Small intestine (tissue), 7 donors: ENCODE results near the gene KANSL1. TPM values are rescaled to one million over a fixed set of nuclear protein-coding genes. Genes with fewer than 3 reads are reported as not detected.
"Not testable (repeated sequence)": the region's sequence is repeated elsewhere in the genome, so short reads cannot be mapped to it uniquely, and the experiment has no call there.

ENCODE experiments used
- DNase-seq, 2 donors: peaks; one replicate each; pipeline versions ENCODE4 v3.0.0 to v3.0.0-alpha.2; 2013
- FAIRE-seq: peaks from 2 replicates; lab custom pipeline; 2012; peaks lifted over from hg19 to GRCh38; lab: Jason Lieb, UNC
- H3K27ac ChIP-seq, 3 donors: one replicate each; pipeline ENCODE4 v1.5.1; 2013; ENCODE audit warnings: low read length in 2 of 3, mild to moderate bottlenecking in 2 of 3, control low read depth in 1 of 3, inconsistent platforms in 1 of 3, low read depth in 1 of 3, moderate library complexity in 1 of 3
- H3K27me3 ChIP-seq, 3 donors: one replicate each; pipeline ENCODE4 v1.6.1; 2013; ENCODE audit warnings: low read length in 3 of 3, inconsistent platforms in 1 of 3; ENCODE audit not compliant: control insufficient read depth in 3 of 3, insufficient read depth in 3 of 3
- H3K36me3 ChIP-seq, 3 donors: one replicate each; pipeline ENCODE4 v1.6.1; 2013; ENCODE audit warnings: low read length in 3 of 3, inconsistent platforms in 1 of 3, low read depth in 1 of 3, mild to moderate bottlenecking in 1 of 3, moderate library complexity in 1 of 3; ENCODE audit not compliant: control insufficient read depth in 3 of 3, insufficient read depth in 2 of 3
- H3K4me1 ChIP-seq, 3 donors: one replicate each; pipeline ENCODE4 v1.6.1; 2013; ENCODE audit warnings: low read length in 2 of 3, inconsistent platforms in 1 of 3, low read depth in 1 of 3, mild to moderate bottlenecking in 1 of 3, moderate library complexity in 1 of 3; ENCODE audit not compliant: control insufficient read depth in 3 of 3, insufficient read depth in 2 of 3
- H3K4me3 ChIP-seq, 3 donors: one replicate each; pipeline ENCODE4 v1.5.1; 2013; ENCODE audit warnings: low read length in 3 of 3, control low read depth in 1 of 3, inconsistent platforms in 1 of 3, low read depth in 1 of 3, mild to moderate bottlenecking in 1 of 3, moderate library complexity in 1 of 3
- H3K9me3 ChIP-seq, 2 donors: one replicate each; pipeline ENCODE4 v1.6.1; 2013; ENCODE audit warnings: low read depth in 1 of 2, low read length in 1 of 2; ENCODE audit not compliant: control insufficient read depth in 2 of 2, insufficient read depth in 1 of 2
- WGBS, 3 donors: extraction: QIAGEN DNeasy Blood & Tissue Kit; methylation state at CpG; one replicate each; pipeline ENCODE4 v1.1.7; 2013; 5-methylcytosine and 5-hydroxymethylcytosine counted together
- polyA plus RNA-seq, 4 donors: library from polyadenylated mRNA; stranded (reverse) in 3 of 4; unstranded in 1 of 4; fragments of 200-250 nt in 3 of 4; fragments of 120-200 nt in 1 of 4; gene quantifications; one replicate each; pipeline versions ENCODE4 v1.2.1 to v1.2.3, GENCODE V29; 2013
- donor health status: healthy with polysubstance abuse.
- donor health status: control.
- donor health status: control.
- donor health status: Bipolar disorder and iron deficiency.
- donor health status: healthy.

KANSL1 gene
- polyA plus RNA-seq, 4 donors, result 12.7 to 54.0 (median 20.2) TPM

- 0% methylated on average over 20 of the region's 20 CpGs for WGBS, 3 donors
- peak; percentile 54 to 82 for DNase-seq
- FAIRE-seq, result no peak
- Histone ChIP-seq H3K4me3 (peak overlapping the region; percentile 61 to 89 (median 85)), H3K9me3 (no peaks in the 10 kb centered on the region), H3K4me1 (peaks cover 3 to 21% (median 12%) of the 10 kb centered on the region in 3 donors), H3K36me3 (peaks cover 0 to 7% (median 0%) of the 10 kb centered on the region in 3 donors), H3K27ac (peak overlapping the region in 2 of 3 donors; percentile 91 to 97), H3K27me3 (no peaks in the 10 kb centered on the region)
Measured at GRCh38 chr17:46191322-46192188, 1.7 kb downstream of the KANSL1 start.

DNA sequence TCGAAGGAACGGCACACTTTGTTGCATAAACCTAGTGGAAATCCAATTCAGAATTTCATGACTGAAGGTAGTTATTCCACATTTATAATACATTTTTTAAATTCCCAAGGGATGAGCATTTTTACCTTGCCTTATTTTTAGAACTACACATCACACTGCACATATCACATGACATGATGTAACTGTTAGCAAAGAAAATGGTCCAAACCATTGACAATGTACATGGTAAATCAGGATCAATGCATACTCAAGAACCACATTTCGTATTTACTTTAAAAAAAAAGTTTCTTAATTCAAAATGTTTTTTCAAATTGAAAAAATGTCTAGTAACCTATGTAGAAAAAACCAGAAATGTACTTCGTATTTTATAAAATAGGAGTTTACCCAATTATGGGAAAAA, 2.5 kb downstream of the KANSL1 start:
- H3K4me3 ChIP-seq, result peak overlapping the region in 1 of 3 donors; percentile 28
- DNase-seq (no peak), FAIRE-seq (no peak)
- H3K36me3 ChIP-seq, result peaks cover 0 to 4% (median 0%) of the 10 kb centered on the region in 3 donors
- peaks cover 3 to 21% (median 12%) of the 10 kb centered on the region in 3 donors for H3K4me1 ChIP-seq
- no peak overlapping the region for H3K27ac ChIP-seq
- no peaks in the 10 kb centered on the region for H3K9me3 ChIP-seq
- WGBS, 3 donors, result 16 to 24% (median 19%) methylated on average over 4 of the region's 4 CpGs
- no peaks in the 10 kb centered on the region for H3K27me3 ChIP-seq

DNA sequence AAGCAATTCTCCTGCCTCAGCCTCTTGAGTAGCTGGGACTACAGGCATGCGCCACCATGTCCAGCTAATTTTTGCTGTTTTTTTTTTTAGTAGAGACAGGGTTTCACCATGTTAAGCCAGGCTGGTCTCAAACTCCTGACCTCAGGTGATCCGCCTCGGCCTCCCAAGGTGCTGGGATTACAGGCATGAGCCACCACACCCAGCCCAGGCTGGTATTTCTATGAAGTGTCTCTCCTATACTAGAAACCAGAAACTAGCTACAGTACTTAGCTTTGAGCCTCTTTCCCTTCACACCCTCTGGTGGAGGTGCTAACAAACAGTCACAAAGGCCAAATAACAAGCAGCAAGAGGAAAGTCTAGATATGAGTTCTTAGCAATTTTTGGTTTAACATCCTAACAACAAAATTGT, 6.4 kb downstream of the KANSL1 start:
- FAIRE-seq, H3K9me3 ChIP-seq, H3K4me3 ChIP-seq, H3K36me3 ChIP-seq, H3K27me3 ChIP-seq, H3K27ac ChIP-seq: not testable (repeated sequence)
- H3K4me1 ChIP-seq, result peaks cover 0 to 12% (median 12%) of the 10 kb centered on the region in 3 donors
- WGBS, 3 donors, result 70 to 85% (median 72%) methylated on average over 3 of the region's 3 CpGs
- DNase-seq, result peak; percentile 41 to 47

DNA sequence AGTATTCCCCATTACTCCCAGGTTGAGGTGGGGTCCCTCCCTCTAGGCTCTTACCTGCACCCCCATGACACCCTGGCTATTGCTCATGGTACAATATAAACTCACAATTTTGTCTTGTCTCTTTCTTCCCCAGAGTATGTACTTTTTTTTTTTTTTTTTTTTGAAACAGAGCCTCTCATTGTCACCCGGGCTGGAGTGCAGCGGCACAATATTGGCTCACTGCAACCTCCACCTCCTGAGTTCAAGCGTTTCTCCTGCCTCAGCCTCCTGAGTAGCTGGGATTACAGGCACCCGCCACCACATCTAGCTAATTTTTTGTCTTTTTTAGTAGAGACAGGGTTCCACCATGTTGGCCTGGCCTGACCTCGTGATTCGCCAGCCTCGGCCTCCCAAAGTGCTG, 8.5 kb downstream of the KANSL1 start:
- FAIRE-seq, result no peak
- peaks cover under 1 to 14% (median 4%) of the 10 kb centered on the region in 3 donors for H3K4me1 ChIP-seq
- WGBS, 3 donors, result 84 to 91% (median 84%) methylated on average over 7 of the region's 7 CpGs

DNA sequence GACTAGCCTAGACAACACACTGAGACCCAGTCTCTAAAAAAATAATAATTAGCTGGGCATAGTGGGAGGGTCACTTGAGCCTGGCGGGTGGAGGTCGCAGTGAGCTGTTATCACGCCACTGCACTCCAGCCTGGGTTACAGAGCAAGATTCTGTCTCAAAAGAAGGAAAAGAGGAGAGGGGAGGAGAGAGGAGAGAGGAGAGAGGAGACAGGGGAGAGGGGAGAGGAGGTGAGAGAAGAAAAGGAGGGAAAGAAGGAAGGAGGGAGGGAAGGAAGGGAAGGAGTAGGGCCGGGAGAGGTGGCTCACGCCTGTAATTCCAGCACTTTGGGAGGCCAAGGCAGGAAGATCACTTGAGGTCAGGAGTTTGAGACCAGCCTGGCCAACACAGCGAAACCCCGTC, 9.8 kb downstream of the KANSL1 start:
- WGBS, 3 donors, result 83 to 91% (median 87%) methylated on average over 7 of the region's 7 CpGs
- FAIRE-seq, DNase-seq: not testable (repeated sequence)

More for the DNA sequence above, 8.5 kb downstream of the KANSL1 start:
- H3K9me3 ChIP-seq, result no peaks in the 10 kb centered on the region
- H3K27ac ChIP-seq, result no peak overlapping the region
- no peak for DNase-seq
- no peaks in the 10 kb centered on the region for H3K27me3 ChIP-seq
- peaks cover 0 to 14% (median 1%) of the 10 kb centered on the region in 3 donors for H3K36me3 ChIP-seq
- no peak overlapping the region for H3K4me3 ChIP-seq

GRCh38 chr17:46182961-46183360, 10.3 kb downstream of the KANSL1 start:
- Histone ChIP-seq H3K27ac (no peak overlapping the region), H3K27me3 (no peaks in the 10 kb centered on the region), H3K4me1 (peaks cover 4 to 15% (median 4%) of the 10 kb centered on the region in 3 donors), H3K36me3 (peaks cover 0 to 15% (median 1%) of the 10 kb centered on the region in 3 donors), H3K9me3 (no peaks in the 10 kb centered on the region), H3K4me3 (no peak overlapping the region)
- no peak for FAIRE-seq
- DNase-seq, result no peak
- 85 to 95% (median 89%) methylated on average over 3 of the region's 3 CpGs for WGBS, 3 donors

More for the DNA sequence above, 9.8 kb downstream of the KANSL1 start:
- H3K4me3 ChIP-seq, H3K9me3 ChIP-seq, H3K27me3 ChIP-seq, H3K27ac ChIP-seq: not testable (repeated sequence)
- peaks cover 4 to 16% (median 4%) of the 10 kb centered on the region in 3 donors for H3K4me1 ChIP-seq
- peaks cover 0 to 15% (median 1%) of the 10 kb centered on the region in 3 donors for H3K36me3 ChIP-seq

DNA sequence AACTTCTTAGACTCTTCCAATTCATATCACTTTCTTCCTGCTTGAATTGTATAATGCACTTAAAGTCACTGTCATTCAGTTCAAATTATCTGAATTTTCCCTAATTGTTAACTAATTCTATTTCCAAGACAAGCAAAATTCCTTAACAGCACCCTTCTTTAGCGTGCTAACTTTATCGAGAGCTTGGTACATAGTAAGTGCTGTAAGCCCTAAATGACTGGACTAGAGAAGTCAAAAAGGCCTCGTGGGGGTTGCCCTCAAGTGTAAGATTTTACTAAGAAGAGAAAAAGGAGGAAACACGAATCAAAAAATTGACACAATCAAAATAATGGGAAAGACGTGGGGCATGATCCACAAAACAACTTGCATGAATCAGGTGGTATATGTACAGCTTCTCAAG, 11.3 kb downstream of the KANSL1 start:
- DNase-seq, result no peak
- no peak for FAIRE-seq
- Histone ChIP-seq H3K4me1 (peaks cover 0 to 18% (median 4%) of the 10 kb centered on the region in 3 donors), H3K9me3 (no peaks in the 10 kb centered on the region), H3K27ac (no peak overlapping the region), H3K36me3 (peaks cover 0 to 15% (median 1%) of the 10 kb centered on the region in 3 donors), H3K27me3 (no peaks in the 10 kb centered on the region), H3K4me3 (no peak overlapping the region)
- 50 to 70% (median 61%) methylated on average over 5 of the region's 5 CpGs for WGBS, 3 donors

DNA sequence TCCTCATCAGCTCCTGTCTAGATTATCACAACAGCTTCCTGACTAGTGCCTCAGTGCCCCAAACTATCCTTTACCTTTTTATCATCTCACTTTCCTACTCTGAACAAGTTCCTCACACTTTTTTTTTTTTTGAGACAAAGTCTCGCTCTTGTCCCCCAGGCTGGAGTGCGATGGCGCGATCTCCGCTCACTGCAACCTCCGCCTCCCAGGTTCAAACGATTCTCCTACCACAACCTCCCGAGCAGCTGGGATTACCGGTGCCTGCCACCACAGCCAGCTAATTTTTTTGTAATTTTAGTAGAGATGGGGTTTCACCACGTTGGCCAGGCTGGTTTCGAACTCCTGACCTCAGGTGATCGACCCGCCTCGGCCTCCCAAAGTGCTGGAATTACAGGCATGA, 11.9 kb downstream of the KANSL1 start:
- Histone ChIP-seq H3K4me1 (peaks cover 0 to 16% (median 4%) of the 10 kb centered on the region in 3 donors), H3K36me3 (peaks cover 0 to 15% (median 1%) of the 10 kb centered on the region in 3 donors)
- 87 to 91% (median 88%) methylated on average over 14 of the region's 14 CpGs for WGBS, 3 donors
- DNase-seq, H3K4me3 ChIP-seq, H3K9me3 ChIP-seq, H3K27me3 ChIP-seq, H3K27ac ChIP-seq, FAIRE-seq: not testable (repeated sequence)
